ENCODE data around the gene CDH11. TPM values are rescaled to one million over a fixed set of nuclear protein-coding genes. Genes with fewer than 3 reads are reported as not detected.

Gene CDH11
- polyA plus RNA-seq, 1 donor from 2014 or later = 22.9 TPM

- no peaks in the 10 kb centered on the region for H3K36me3 ChIP-seq (ENCODE audit: insufficient read depth, low read length)
- no peaks in the 10 kb centered on the region for H4K20me1 ChIP-seq (ENCODE audit: insufficient read depth)
- H3K4me3 ChIP-seq (ENCODE audit: low read length) = no peak overlapping the region
- no peaks in the 10 kb centered on the region for H3K9me2 ChIP-seq (ENCODE audit: insufficient read depth, low read length)
- H2AFZ ChIP-seq (ENCODE audit: low read depth, low read length) = no peak overlapping the region
- H3K9me3 ChIP-seq (ENCODE audit: low read length) = no peaks in the 10 kb centered on the region
- no peaks in the 10 kb centered on the region for H3F3A ChIP-seq (ENCODE audit: insufficient read depth, low read length, poor library complexity, severe bottlenecking)
- H3K79me2 ChIP-seq (replicated peaks; ENCODE audit: insufficient read depth, low read length) = no peaks in the 10 kb centered on the region
- H3K27ac ChIP-seq (ENCODE audit: low read length) = no peak overlapping the region
- H3K9ac ChIP-seq (ENCODE audit: low read length) = no peak overlapping the region
- TF ChIP-seq RAD21 (conservative IDR thresholded peaks at IDR 0.05) = no peak
- no peak for TF ChIP-seq TAF1 (IDR thresholded peaks at IDR 0.05; ENCODE audit: low read depth)
- no peak for TF ChIP-seq MXI1 (conservative IDR thresholded peaks at IDR 0.05; ENCODE audit: poor library complexity, severe bottlenecking)
- no peak for TF ChIP-seq EZH2 (IDR thresholded peaks at IDR 0.05; ENCODE audit: borderline replicate concordance, insufficient read depth, low read length, poor library complexity, severe bottlenecking)
- TF ChIP-seq EP300 (conservative IDR thresholded peaks at IDR 0.05; ENCODE audit: poor library complexity, severe bottlenecking) = no peak
- TF ChIP-seq, protein P1, sequence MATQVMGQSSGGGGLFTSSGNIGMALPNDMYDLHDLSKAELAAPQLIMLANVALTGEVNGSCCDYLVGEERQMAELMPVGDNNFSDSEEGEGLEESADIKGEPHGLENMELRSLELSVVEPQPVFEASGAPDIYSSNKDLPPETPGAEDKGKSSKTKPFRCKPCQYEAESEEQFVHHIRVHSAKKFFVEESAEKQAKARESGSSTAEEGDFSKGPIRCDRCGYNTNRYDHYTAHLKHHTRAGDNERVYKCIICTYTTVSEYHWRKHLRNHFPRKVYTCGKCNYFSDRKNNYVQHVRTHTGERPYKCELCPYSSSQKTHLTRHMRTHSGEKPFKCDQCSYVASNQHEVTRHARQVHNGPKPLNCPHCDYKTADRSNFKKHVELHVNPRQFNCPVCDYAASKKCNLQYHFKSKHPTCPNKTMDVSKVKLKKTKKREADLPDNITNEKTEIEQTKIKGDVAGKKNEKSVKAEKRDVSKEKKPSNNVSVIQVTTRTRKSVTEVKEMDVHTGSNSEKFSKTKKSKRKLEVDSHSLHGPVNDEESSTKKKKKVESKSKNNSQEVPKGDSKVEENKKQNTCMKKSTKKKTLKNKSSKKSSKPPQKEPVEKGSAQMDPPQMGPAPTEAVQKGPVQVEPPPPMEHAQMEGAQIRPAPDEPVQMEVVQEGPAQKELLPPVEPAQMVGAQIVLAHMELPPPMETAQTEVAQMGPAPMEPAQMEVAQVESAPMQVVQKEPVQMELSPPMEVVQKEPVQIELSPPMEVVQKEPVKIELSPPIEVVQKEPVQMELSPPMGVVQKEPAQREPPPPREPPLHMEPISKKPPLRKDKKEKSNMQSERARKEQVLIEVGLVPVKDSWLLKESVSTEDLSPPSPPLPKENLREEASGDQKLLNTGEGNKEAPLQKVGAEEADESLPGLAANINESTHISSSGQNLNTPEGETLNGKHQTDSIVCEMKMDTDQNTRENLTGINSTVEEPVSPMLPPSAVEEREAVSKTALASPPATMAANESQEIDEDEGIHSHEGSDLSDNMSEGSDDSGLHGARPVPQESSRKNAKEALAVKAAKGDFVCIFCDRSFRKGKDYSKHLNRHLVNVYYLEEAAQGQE (IDR thresholded peaks at IDR 0.05; ENCODE audit: borderline replicate concordance) = no peak
- no peak for TF ChIP-seq POLR2AphosphoS5 (IDR thresholded peaks at IDR 0.05)
- TF ChIP-seq SMC3 (conservative IDR thresholded peaks at IDR 0.05; ENCODE audit: poor library complexity) = no peak
- TF ChIP-seq, protein P2, sequence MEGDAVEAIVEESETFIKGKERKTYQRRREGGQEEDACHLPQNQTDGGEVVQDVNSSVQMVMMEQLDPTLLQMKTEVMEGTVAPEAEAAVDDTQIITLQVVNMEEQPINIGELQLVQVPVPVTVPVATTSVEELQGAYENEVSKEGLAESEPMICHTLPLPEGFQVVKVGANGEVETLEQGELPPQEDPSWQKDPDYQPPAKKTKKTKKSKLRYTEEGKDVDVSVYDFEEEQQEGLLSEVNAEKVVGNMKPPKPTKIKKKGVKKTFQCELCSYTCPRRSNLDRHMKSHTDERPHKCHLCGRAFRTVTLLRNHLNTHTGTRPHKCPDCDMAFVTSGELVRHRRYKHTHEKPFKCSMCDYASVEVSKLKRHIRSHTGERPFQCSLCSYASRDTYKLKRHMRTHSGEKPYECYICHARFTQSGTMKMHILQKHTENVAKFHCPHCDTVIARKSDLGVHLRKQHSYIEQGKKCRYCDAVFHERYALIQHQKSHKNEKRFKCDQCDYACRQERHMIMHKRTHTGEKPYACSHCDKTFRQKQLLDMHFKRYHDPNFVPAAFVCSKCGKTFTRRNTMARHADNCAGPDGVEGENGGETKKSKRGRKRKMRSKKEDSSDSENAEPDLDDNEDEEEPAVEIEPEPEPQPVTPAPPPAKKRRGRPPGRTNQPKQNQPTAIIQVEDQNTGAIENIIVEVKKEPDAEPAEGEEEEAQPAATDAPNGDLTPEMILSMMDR (IDR thresholded peaks at IDR 0.05; ENCODE audit: poor library complexity, severe bottlenecking) = no peak
- no peaks in the 10 kb centered on the region for H3K27me3 ChIP-seq (ENCODE audit: insufficient read depth, low read depth, low read length)
- H3K4me2 ChIP-seq (ENCODE audit: low read length) = no peak overlapping the region
Measured at GRCh38 chr16:64977206-64977920, 144.5 kb downstream of the CDH11 start.

DNA sequence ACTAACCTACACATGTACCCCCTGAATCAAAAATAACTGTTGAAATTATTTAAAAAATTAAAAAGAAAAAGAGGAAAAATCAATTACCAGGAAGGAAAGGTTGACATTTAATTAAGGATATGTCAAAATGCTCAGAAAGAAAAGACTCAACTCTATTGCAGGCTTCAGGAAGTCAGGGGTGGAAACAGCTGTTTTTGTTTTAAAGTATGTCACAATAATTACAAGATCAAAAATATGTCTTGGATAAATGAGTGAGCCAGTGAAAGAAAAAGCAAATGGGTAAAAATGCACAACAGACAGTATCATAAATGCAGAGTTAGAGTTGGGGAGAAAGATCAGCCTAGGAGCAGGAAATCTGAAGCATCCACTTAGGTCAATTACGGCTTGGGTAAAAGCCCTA lies 146.0 kb downstream of the CDH11 start:
- Histone ChIP-seq H3K9me3 (ENCODE audit: low read length) (no peaks in the 10 kb centered on the region), H3K4me2 (ENCODE audit: low read length) (no peak overlapping the region), H3F3A (ENCODE audit: insufficient read depth, low read length, poor library complexity, severe bottlenecking) (no peaks in the 10 kb centered on the region), H2AFZ (ENCODE audit: low read depth, low read length) (no peak overlapping the region), H3K27me3 (ENCODE audit: insufficient read depth, low read depth, low read length) (no peaks in the 10 kb centered on the region), H3K9ac (ENCODE audit: low read length) (no peak overlapping the region), H4K20me1 (ENCODE audit: insufficient read depth) (no peaks in the 10 kb centered on the region), H3K27ac (ENCODE audit: low read length) (no peak overlapping the region), H3K36me3 (ENCODE audit: insufficient read depth, low read length) (peaks cover 6% of the 10 kb centered on the region), H3K9me2 (ENCODE audit: insufficient read depth, low read length) (no peaks in the 10 kb centered on the region), H3K79me2 (replicated peaks; ENCODE audit: insufficient read depth, low read length) (no peaks in the 10 kb centered on the region), H3K4me3 (ENCODE audit: low read length) (no peak overlapping the region)
- TF ChIP-seq EZH2 (IDR thresholded peaks at IDR 0.05; ENCODE audit: borderline replicate concordance, insufficient read depth, low read length, poor library complexity, severe bottlenecking) (no peak), EP300 (conservative IDR thresholded peaks at IDR 0.05; ENCODE audit: poor library complexity, severe bottlenecking) (no peak), MXI1 (conservative IDR thresholded peaks at IDR 0.05; ENCODE audit: poor library complexity, severe bottlenecking) (no peak), SMC3 (conservative IDR thresholded peaks at IDR 0.05; ENCODE audit: poor library complexity) (no peak), TAF1 (IDR thresholded peaks at IDR 0.05; ENCODE audit: low read depth) (no peak), POLR2AphosphoS5 (IDR thresholded peaks at IDR 0.05) (no peak), RAD21 (conservative IDR thresholded peaks at IDR 0.05) (no peak)
- TF ChIP-seq, protein P2 (IDR thresholded peaks at IDR 0.05; ENCODE audit: poor library complexity, severe bottlenecking) = no peak
- TF ChIP-seq, protein P1 (IDR thresholded peaks at IDR 0.05; ENCODE audit: borderline replicate concordance) = no peak
